Prostate gland (tissue), 2 donors: ENCODE data around the gene POLA2. TPM values are rescaled to one million over a fixed set of nuclear protein-coding genes. Genes with fewer than 3 reads are reported as not detected.

Experiments used
- DNase-seq: peaks from one replicate; pipeline ENCODE4 v3.0.0-alpha.2; 2019; ENCODE audit warnings: low spot score
- H3K27ac ChIP-seq, 2 donors: fragments of 200-600 bp; sonication (generic); 2 replicates each; pipeline ENCODE4 v1.5.1; 2017 to 2019
- H3K27me3 ChIP-seq: fragments of 200-600 bp; sonication (generic); replicated peaks from 2 replicates; pipeline ENCODE4 v1.5.1; 2019; ENCODE audit not compliant: insufficient read depth
- H3K36me3 ChIP-seq, 2 donors: fragments of 200-600 bp; sonication (generic); 1 replicate in 1 of 2; 2 replicates in 1 of 2; pipeline versions ENCODE4 v1.5.1 to v1.8.1; 2017 to 2019
- H3K4me1 ChIP-seq: fragments of 200-600 bp; sonication (generic); replicated peaks from 2 replicates; pipeline ENCODE4 v1.5.1; 2019
- H3K4me3 ChIP-seq, 2 donors: fragments of 200-600 bp; sonication (generic); 2 replicates each; pipeline ENCODE4 v1.5.1; 2017 to 2019
- H3K9me3 ChIP-seq: fragments of 200-600 bp; sonication (generic); 2 replicates; pipeline ENCODE4 v1.5.1; 2017
- POLR2A ChIP-seq: fragments of 450-650 bp; IDR thresholded peaks from one replicate; pipeline ENCODE4 v1.6.1; 2016; ENCODE audit warnings: antibody characterized with exemption, mild to moderate bottlenecking
- POLR2AphosphoS5 ChIP-seq: sonication (generic); formaldehyde crosslinking; IDR thresholded peaks from one replicate; pipeline ENCODE4 v1.6.1; 2017; ENCODE audit warnings: antibody characterized with exemption
- WGBS: methylation state at CpG from one replicate; pipeline ENCODE4 v1.1.5; 2018; 5-methylcytosine and 5-hydroxymethylcytosine counted together
- intact Hi-C: fragments of 100-400 bp; cut with DNase I; formaldehyde crosslinking; loops from one replicate; pipeline ENCODE4 v1.14.2; 2022
- total RNA-seq, 2 donors: library from RNA; depleted of rRNA; stranded (reverse); fragments of >200 nt; gene quantifications; one replicate each; pipeline ENCODE4 v1.1.0, GENCODE V29; 2016
- TF ChIP-seq, protein P1 (sequence below), 4 experiments: fragments of 200-600 bp in 2 of 4; fragments of 450-650 bp in 2 of 4; sonication (generic) in 2 of 4; IDR thresholded peaks; 1 replicate in 3 of 4; 2 replicates in 1 of 4; pipeline ENCODE4 v1.5.1; 2016 to 2019; ENCODE audit warnings: antibody characterized with exemption in 4 of 4, mild to moderate bottlenecking in 2 of 4, moderate library complexity in 2 of 4

Gene POLA2
- total RNA-seq, 2 donors from 2014 or later: 21.6 to 25.9 TPM

DNA sequence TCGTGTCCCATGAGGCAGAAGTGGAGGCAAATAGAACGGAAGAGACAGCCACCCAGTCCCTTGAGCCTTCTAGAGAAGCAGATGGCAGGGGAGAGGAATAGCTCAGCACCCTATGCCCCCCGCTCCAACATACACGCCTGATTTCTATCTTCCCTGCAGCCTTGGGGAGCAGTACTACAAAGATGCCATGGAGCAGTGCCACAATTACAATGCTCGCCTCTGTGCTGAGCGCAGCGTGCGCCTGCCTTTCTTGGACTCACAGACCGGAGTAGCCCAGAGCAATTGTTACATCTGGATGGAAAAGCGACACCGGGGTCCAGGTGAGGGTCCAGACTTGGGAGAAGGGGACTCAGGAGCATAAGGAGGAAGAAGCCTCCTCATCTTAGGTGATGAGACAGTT lies 78.5 kb downstream of the POLA2 start:
- DNase-seq: no peak
- WGBS: 89% methylated on average over 11 of the region's 11 CpGs
- H3K4me3 ChIP-seq: no peak overlapping the region
- no peak overlapping the region for H3K27ac ChIP-seq
- intact Hi-C loops: no loop called here
- H3K27me3 ChIP-seq: no peaks in the 10 kb centered on the region
- H3K36me3 ChIP-seq: peaks cover 22 to 35% of the 10 kb centered on the region in 2 donors
- H3K4me1 ChIP-seq: peaks cover 4% of the 10 kb centered on the region
- TF ChIP-seq POLR2A (no peak), POLR2AphosphoS5 (no peak)
- TF ChIP-seq, protein P1, sequence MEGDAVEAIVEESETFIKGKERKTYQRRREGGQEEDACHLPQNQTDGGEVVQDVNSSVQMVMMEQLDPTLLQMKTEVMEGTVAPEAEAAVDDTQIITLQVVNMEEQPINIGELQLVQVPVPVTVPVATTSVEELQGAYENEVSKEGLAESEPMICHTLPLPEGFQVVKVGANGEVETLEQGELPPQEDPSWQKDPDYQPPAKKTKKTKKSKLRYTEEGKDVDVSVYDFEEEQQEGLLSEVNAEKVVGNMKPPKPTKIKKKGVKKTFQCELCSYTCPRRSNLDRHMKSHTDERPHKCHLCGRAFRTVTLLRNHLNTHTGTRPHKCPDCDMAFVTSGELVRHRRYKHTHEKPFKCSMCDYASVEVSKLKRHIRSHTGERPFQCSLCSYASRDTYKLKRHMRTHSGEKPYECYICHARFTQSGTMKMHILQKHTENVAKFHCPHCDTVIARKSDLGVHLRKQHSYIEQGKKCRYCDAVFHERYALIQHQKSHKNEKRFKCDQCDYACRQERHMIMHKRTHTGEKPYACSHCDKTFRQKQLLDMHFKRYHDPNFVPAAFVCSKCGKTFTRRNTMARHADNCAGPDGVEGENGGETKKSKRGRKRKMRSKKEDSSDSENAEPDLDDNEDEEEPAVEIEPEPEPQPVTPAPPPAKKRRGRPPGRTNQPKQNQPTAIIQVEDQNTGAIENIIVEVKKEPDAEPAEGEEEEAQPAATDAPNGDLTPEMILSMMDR (IDR thresholded peaks at IDR 0.05): no peak
- H3K9me3 ChIP-seq: no peaks in the 10 kb centered on the region

DNA sequence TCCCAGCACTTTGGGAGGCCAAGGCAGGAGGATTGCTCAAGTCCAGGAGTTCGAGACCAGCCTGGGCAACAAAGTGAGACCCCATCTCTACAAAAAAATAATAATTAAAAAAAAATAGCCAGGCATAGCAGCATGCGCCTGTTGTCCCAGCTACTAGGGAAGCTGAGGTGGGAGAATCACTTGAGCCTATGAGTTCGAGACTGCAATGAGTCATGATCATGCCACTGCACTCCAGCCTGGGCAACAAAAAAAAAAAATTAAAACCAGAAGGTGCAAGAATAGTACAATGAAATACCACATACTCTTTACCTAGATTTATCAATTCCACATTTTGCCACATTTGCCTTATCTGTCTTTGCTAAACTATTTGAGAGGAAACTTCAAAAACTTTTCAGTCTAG lies 80.1 kb downstream of the POLA2 start:
- intact Hi-C loops: no loop called here
- peaks cover 4% of the 10 kb centered on the region for H3K4me1 ChIP-seq
- no peaks in the 10 kb centered on the region for H3K27me3 ChIP-seq
- H3K9me3 ChIP-seq: no peaks in the 10 kb centered on the region
- peaks cover 35 to 37% of the 10 kb centered on the region in 2 donors for H3K36me3 ChIP-seq
- no peak overlapping the region for H3K27ac ChIP-seq
- DNase-seq: no peak
- no peak overlapping the region for H3K4me3 ChIP-seq
- TF ChIP-seq, protein P1 (IDR thresholded peaks at IDR 0.05): no peak
- TF ChIP-seq POLR2AphosphoS5 (no peak), POLR2A (no peak)
- WGBS: 94% methylated on average over 3 of the region's 3 CpGs

Other genes starting within 250 kb of the POLA2 start
- 100 to 1,000 TPM in 1 of 2 donors, 10 to 100 TPM in 1; 86.5 to 135 TPM for gene ARL2, start 247.8 kb upstream of the POLA2 start, total RNA-seq
- gene SNX15, start 234.5 kb upstream of the POLA2 start, total RNA-seq: 10 to 100 TPM; 23.4 to 25.2 TPM
- gene SAC3D1, start 220.8 kb upstream of the POLA2 start, total RNA-seq: 10 to 100 TPM; 25.0 to 29.4 TPM
- 10 to 100 TPM in 1 of 2 donors, 1 to 10 TPM in 1; 8.5 to 15.6 TPM for gene NAALADL1, start 203.4 kb upstream of the POLA2 start, total RNA-seq
- gene CDCA5, start 177.9 kb upstream of the POLA2 start, total RNA-seq: 10 to 100 TPM in 1 of 2 donors, 1 to 10 TPM in 1; 2.3 to 17.8 TPM
- gene ZFPL1, start 177.7 kb upstream of the POLA2 start, total RNA-seq: 10 to 100 TPM; 61.6 to 62.6 TPM
- 100 to 1,000 TPM; 323 to 542 TPM for gene VPS51, start 165.7 kb upstream of the POLA2 start, total RNA-seq
- 100 to 1,000 TPM in 1 of 2 donors, 10 to 100 TPM in 1; 73.9 to 185 TPM for gene TM7SF2, start 150.1 kb upstream of the POLA2 start, total RNA-seq
- gene ZNHIT2, start 144.3 kb upstream of the POLA2 start, total RNA-seq: 10 to 100 TPM; 32.7 to 37.8 TPM
- gene FAU, start 139.8 kb upstream of the POLA2 start, total RNA-seq: 100 to 1,000 TPM; 654 to 691 TPM
- 100 to 1,000 TPM in 1 of 2 donors, 10 to 100 TPM in 1; 99.9 to 113 TPM for gene MRPL49, start 139.6 kb upstream of the POLA2 start, total RNA-seq
- 100 to 1,000 TPM in 1 of 2 donors, 10 to 100 TPM in 1; 89.7 to 108 TPM for gene SYVN1, start 127.4 kb upstream of the POLA2 start, total RNA-seq
- gene SPDYC, start 91.7 kb upstream of the POLA2 start, total RNA-seq: not detected
- 100 to 1,000 TPM; 215 to 374 TPM for gene CAPN1, start 80.0 kb upstream of the POLA2 start, total RNA-seq
- gene CDC42EP2, start 52.9 kb downstream of the POLA2 start, total RNA-seq: 1 to 10 TPM; 7.7 to 8.7 TPM
- 10 to 100 TPM; 39.3 to 74.1 TPM for gene DPF2, start 71.9 kb downstream of the POLA2 start, total RNA-seq
- 1 to 10 TPM in 1 of 2 donors, under 1 TPM in 1; 0.27 to 4.7 TPM for gene TIGD3, start 92.8 kb downstream of the POLA2 start, total RNA-seq
- 10 to 100 TPM; 11.7 to 13.3 TPM for gene SLC25A45, start 120.7 kb downstream of the POLA2 start, total RNA-seq
- 100 to 1,000 TPM in 1 of 2 donors, 10 to 100 TPM in 1; 36.1 to 106 TPM for gene FRMD8, start 124.7 kb downstream of the POLA2 start, total RNA-seq
- gene NEAT1, start 160.8 kb downstream of the POLA2 start, total RNA-seq: 1,000 to 10,000 TPM in 1 of 2 donors, 100 to 1,000 TPM in 1; 110 to 1,326 TPM
- gene MALAT1, start 237.1 kb downstream of the POLA2 start, total RNA-seq: 1,000 to 10,000 TPM; 5,964 to 9,097 TPM